Panc1 (cell line): ENCODE measurements around the gene KCNJ5.

Experiments used
- CTCF ChIP-seq: fragments of 450-650 bp; IDR thresholded peaks from 2 replicates; pipeline ENCODE4 v1.5.1; 2017; ENCODE audit warnings: mild to moderate bottlenecking
- POLR2AphosphoS5 ChIP-seq: IDR thresholded peaks from 2 replicates; pipeline ENCODE4 v1.6.1; 2012; ENCODE audit warnings: mild to moderate bottlenecking, low read depth, low read length, moderate library complexity
- REST ChIP-seq, 2 experiments: IDR thresholded peaks; 2 replicates each; pipeline ENCODE4 v1.6.1; 2011 to 2012; ENCODE audit warnings: low read depth in 2 of 2, control low read depth in 1 of 2, low read length in 1 of 2, mild to moderate bottlenecking in 1 of 2, moderate library complexity in 1 of 2; ENCODE audit not compliant: insufficient read depth in 1 of 2
- SIN3A ChIP-seq: IDR thresholded peaks from 2 replicates; pipeline ENCODE4 v1.6.1; 2012; ENCODE audit warnings: low read depth, mild to moderate bottlenecking, low read length, moderate library complexity, borderline replicate concordance; ENCODE audit not compliant: insufficient read depth
- TCF7L2 ChIP-seq: IDR thresholded peaks from 2 replicates; pipeline ENCODE4 v1.6.1; 2011; ENCODE audit warnings: mild to moderate bottlenecking, low read depth, low read length, inconsistent platforms

- TF ChIP-seq POLR2AphosphoS5 (no peak), CTCF (no peak), TCF7L2 (no peak), SIN3A (no peak), REST (IDR thresholded peaks at IDR 0.05; ENCODE audit: insufficient read depth in 1 of 2, low read depth in 2 of 2, low read length in 1 of 2) (no peak)
Measured at GRCh38 chr11:128865490-128865889, 25.7 kb upstream of the KCNJ5 start.
